ENCODE data around the gene FBXW7. TPM values are rescaled to one million over a fixed set of nuclear protein-coding genes. Genes with fewer than 3 reads are reported as not detected.

Gene FBXW7
- total RNA-seq, 1 experiment from 2014 or later = 33.5 TPM

DNA sequence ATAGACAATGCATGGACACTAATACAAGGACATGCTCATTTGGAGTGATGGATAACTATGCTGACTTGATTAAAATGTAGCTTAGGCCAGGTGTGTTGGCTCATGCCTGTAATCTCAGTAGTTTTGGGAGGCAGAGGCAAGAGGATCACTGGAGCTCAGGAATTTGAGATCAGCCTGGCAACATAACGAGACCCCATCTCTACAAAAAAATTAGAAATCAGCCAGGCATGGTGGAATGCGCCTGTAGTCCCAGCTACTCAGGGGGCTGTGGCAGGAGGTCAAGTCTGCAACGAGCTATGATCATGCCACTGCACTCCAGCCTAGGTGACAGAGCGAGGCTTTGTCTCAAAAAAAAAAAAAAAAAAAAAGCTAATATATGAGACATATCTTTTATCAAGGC is 196.3 kb downstream of the FBXW7 start:
- no peaks in the 10 kb centered on the region for H3K9me3 ChIP-seq (ENCODE audit: low read depth, low read length, poor library complexity, severe bottlenecking)
- intact Hi-C loops (cut with micrococcal nuclease; ENCODE audit: unreplicated experiment) = no loop called here
- TF ChIP-seq EZH2 (IDR thresholded peaks at IDR 0.05; ENCODE audit: borderline replicate concordance, low read depth, low read length, poor library complexity, severe bottlenecking) (no peak), CTCF (conservative IDR thresholded peaks at IDR 0.05; ENCODE audit: low read depth, low read length) (no peak)
- BruUV-seq (replicated peaks) = no TSS peak
- ChIA-PET POLR2A (ENCODE audit: low non-redundant PET) (interaction anchor here (0.6 kb wide), 1 partner anchor 473 kb away, joined by 4 read pairs; no protein-coding TSS in a partner anchor), CTCF (no interaction called here)
- H3K36me3 ChIP-seq (ENCODE audit: insufficient read depth, low read length, poor library complexity, severe bottlenecking) = peaks cover 10% of the 10 kb centered on the region
- no peak overlapping the region for H3K4me3 ChIP-seq (ENCODE audit: low read depth, low read length, poor library complexity, severe bottlenecking)
- DNase-seq (ENCODE audit: low spot score) = no peak
- H3K27ac ChIP-seq (ENCODE audit: low read depth, low read length, poor library complexity, severe bottlenecking) = no peak overlapping the region
- H3K27me3 ChIP-seq (replicated peaks; ENCODE audit: insufficient read depth, low read depth, low read length, poor library complexity) = no peaks in the 10 kb centered on the region
- no peaks in the 10 kb centered on the region for H3K4me1 ChIP-seq (ENCODE audit: insufficient read depth, low read length, poor library complexity, severe bottlenecking)

DNA sequence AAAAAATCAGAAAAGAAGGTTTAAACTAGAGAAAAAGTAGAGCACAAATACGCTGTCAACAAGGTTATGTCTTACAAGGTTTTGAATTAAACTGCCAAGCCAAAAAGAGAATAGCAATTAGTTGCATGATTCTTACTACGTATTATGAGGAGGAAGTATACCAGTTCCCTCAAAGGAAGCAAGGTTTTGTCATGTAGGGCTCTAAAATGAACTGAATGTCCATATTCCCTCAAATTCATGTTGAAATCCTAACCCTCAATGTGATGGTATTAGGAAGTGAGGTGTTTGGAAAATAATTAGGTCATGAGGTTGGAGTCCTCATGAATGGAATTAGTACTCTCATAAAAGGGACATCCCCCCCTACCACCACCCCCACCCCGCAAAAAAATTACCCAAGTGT is 201.0 kb downstream of the FBXW7 start:
- Histone ChIP-seq H3K27me3 (replicated peaks; ENCODE audit: insufficient read depth, low read depth, low read length, poor library complexity) (no peaks in the 10 kb centered on the region), H3K4me3 (ENCODE audit: low read depth, low read length, poor library complexity, severe bottlenecking) (no peak overlapping the region), H3K4me1 (ENCODE audit: insufficient read depth, low read length, poor library complexity, severe bottlenecking) (no peaks in the 10 kb centered on the region), H3K36me3 (ENCODE audit: insufficient read depth, low read length, poor library complexity, severe bottlenecking) (peaks cover 10% of the 10 kb centered on the region), H3K27ac (ENCODE audit: low read depth, low read length, poor library complexity, severe bottlenecking) (no peak overlapping the region), H3K9me3 (ENCODE audit: low read depth, low read length, poor library complexity, severe bottlenecking) (no peaks in the 10 kb centered on the region)
- intact Hi-C loops (cut with micrococcal nuclease; ENCODE audit: unreplicated experiment) = no loop called here
- TF ChIP-seq CTCF (conservative IDR thresholded peaks at IDR 0.05; ENCODE audit: low read depth, low read length) (no peak), EZH2 (IDR thresholded peaks at IDR 0.05; ENCODE audit: borderline replicate concordance, low read depth, low read length, poor library complexity, severe bottlenecking) (no peak)
- DNase-seq (ENCODE audit: low spot score) = no peak
- BruUV-seq (replicated peaks) = no TSS peak
- POLR2A ChIA-PET (ENCODE audit: low non-redundant PET) = no interaction called here
- CTCF ChIA-PET = interaction anchor here (0.7 kb wide), 1 partner anchor 73 kb away, joined by 18 read pairs; no protein-coding TSS in a partner anchor

DNA sequence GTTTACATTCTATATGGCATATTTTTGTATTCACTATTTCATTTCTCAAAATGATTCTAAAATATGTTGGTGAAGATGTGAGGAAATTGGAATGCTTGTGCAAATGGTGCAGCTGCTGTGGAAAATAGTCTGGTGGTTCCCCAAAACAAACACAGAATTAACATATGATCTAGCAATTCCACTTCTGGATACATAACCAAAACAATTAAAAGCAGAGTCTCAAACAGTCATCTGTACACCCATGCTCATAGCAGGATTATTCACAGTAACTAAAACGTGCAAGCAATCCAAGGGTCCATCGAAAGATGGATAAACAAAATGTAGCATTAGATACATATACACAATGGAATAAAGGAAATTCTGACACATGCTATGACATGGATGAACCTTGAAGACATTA is 204.8 kb downstream of the FBXW7 start:
- BruUV-seq (replicated peaks) = no TSS peak
- ChIA-PET POLR2A (ENCODE audit: low non-redundant PET) (no interaction called here), CTCF (no interaction called here)
- Histone ChIP-seq H3K4me3 (ENCODE audit: low read depth, low read length, poor library complexity, severe bottlenecking) (no peak overlapping the region), H3K36me3 (ENCODE audit: insufficient read depth, low read length, poor library complexity, severe bottlenecking) (peaks cover 14% of the 10 kb centered on the region), H3K9me3 (ENCODE audit: low read depth, low read length, poor library complexity, severe bottlenecking) (no peaks in the 10 kb centered on the region), H3K4me1 (ENCODE audit: insufficient read depth, low read length, poor library complexity, severe bottlenecking) (peaks cover 19% of the 10 kb centered on the region), H3K27ac (ENCODE audit: low read depth, low read length, poor library complexity, severe bottlenecking) (no peak overlapping the region), H3K27me3 (replicated peaks; ENCODE audit: insufficient read depth, low read depth, low read length, poor library complexity) (no peaks in the 10 kb centered on the region)
- TF ChIP-seq EZH2 (IDR thresholded peaks at IDR 0.05; ENCODE audit: borderline replicate concordance, low read depth, low read length, poor library complexity, severe bottlenecking) (no peak), CTCF (conservative IDR thresholded peaks at IDR 0.05; ENCODE audit: low read depth, low read length) (no peak)
- no peak for DNase-seq (ENCODE audit: low spot score)
- intact Hi-C loops (cut with micrococcal nuclease; ENCODE audit: unreplicated experiment) = no loop called here
